Measurements from ENCODE around the gene HDAC4.
A peak's percentile ranks its signal among the peaks of the same experiment; 100 is the strongest.

Gene HDAC4

GRCh38 chr2:239397931-239398471 is 2.8 kb downstream of the HDAC4 start:
- no peak for DNase-seq (ENCODE audit: low spot score)

- DNase-seq (ENCODE audit: low spot score): peak; percentile 38
Observed at GRCh38 chr2:239396881-239397681, 3.7 kb downstream of the HDAC4 start.

GRCh38 chr2:239395524-239395923 is 5.3 kb downstream of the HDAC4 start:
- no peak for DNase-seq (ENCODE audit: low spot score)

- DNase-seq (ENCODE audit: low spot score): no peak
Observed at GRCh38 chr2:239394978-239395377, 5.8 kb downstream of the HDAC4 start.

GRCh38 chr2:239394346-239394945 is 6.4 kb downstream of the HDAC4 start:
- no peak for DNase-seq (ENCODE audit: low spot score)

- no peak for DNase-seq (ENCODE audit: low spot score)
Observed at GRCh38 chr2:239393941-239394340, 6.9 kb downstream of the HDAC4 start.

GRCh38 chr2:239393388-239393940 is 7.4 kb downstream of the HDAC4 start:
- DNase-seq (ENCODE audit: low spot score): no peak

- no peak for DNase-seq (ENCODE audit: low spot score)
Observed at GRCh38 chr2:239392688-239393387, 8.0 kb downstream of the HDAC4 start.

GRCh38 chr2:239392072-239392357 is 8.8 kb downstream of the HDAC4 start:
- no peak for DNase-seq (ENCODE audit: low spot score)

- no peak for DNase-seq (ENCODE audit: low spot score)
Observed at GRCh38 chr2:239391286-239392071, 9.3 kb downstream of the HDAC4 start.

- no peak for DNase-seq (ENCODE audit: low spot score)
Observed at GRCh38 chr2:239390546-239391285, 10.1 kb downstream of the HDAC4 start.

- DNase-seq (ENCODE audit: low spot score): no peak
Observed at GRCh38 chr2:239389414-239390329, 11.1 kb downstream of the HDAC4 start.

- no peak for DNase-seq (ENCODE audit: low spot score)
Observed at GRCh38 chr2:239388236-239389151, 12.3 kb downstream of the HDAC4 start.

- DNase-seq (ENCODE audit: low spot score): no peak
Observed at GRCh38 chr2:239387811-239388210, 13.0 kb downstream of the HDAC4 start.

GRCh38 chr2:239386872-239387445 is 13.9 kb downstream of the HDAC4 start:
- no peak for DNase-seq (ENCODE audit: low spot score)

GRCh38 chr2:239386001-239386670 is 14.7 kb downstream of the HDAC4 start:
- DNase-seq (ENCODE audit: low spot score): no peak

GRCh38 chr2:239385096-239386000 is 15.5 kb downstream of the HDAC4 start:
- DNase-seq (ENCODE audit: low spot score): no peak
